HG03575 (cell line): ENCODE data around the gene ACAD8.
"Not testable (repeated sequence)": the region's sequence is repeated elsewhere in the genome, so short reads cannot be mapped to it uniquely, and the experiment has no call there.

Experiments used
- ATAC-seq: cut with Tn5 transposase; IDR thresholded peaks from one replicate; pipeline ENCODE4 v1.9.1; 2021; ENCODE audit not compliant: unreplicated experiment, insufficient number of reproducible peaks, low FRiP score; ENCODE audit errors: extremely low read depth

The ACAD8 gene

DNA sequence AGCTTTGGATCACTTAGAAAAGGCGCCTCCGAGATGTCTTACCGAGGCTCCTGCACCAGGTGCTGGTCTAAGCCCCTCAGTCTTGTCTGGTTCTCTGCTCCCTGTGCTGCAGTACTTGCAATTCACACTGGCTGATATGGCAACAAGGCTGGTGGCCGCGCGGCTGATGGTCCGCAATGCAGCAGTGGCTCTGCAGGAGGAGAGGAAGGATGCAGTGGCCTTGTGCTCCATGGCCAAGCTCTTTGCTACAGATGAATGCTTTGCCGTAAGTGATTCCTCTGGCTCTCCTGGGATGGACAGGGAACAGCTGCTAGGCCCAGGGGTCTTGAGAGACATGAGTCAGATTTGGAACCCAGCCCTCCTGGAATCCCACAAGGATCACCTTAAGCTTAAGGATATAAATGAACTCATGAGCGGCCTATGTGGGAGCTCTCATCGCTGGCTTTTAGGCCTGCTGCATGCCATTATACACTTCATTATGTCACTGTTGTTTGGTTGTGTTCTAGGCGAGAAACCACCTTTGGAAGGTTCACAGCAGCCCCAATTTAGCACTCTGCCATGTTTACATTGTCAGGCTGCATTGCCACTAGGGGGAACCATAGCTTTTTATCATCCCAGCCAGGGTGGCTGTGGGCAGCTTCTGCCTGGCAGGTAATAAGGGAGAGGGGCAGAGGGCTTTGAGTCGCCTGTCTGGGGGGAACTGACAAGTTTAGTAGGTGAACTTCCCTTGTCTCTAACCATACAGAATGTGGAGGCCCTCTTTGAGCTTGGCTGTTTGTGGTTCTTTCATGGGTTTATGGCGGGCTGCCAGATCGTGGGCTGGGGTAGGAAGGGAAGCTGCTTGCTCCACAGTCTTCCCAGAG, 8.5 kb downstream of the ACAD8 start:
- no peak for ATAC-seq

DNA sequence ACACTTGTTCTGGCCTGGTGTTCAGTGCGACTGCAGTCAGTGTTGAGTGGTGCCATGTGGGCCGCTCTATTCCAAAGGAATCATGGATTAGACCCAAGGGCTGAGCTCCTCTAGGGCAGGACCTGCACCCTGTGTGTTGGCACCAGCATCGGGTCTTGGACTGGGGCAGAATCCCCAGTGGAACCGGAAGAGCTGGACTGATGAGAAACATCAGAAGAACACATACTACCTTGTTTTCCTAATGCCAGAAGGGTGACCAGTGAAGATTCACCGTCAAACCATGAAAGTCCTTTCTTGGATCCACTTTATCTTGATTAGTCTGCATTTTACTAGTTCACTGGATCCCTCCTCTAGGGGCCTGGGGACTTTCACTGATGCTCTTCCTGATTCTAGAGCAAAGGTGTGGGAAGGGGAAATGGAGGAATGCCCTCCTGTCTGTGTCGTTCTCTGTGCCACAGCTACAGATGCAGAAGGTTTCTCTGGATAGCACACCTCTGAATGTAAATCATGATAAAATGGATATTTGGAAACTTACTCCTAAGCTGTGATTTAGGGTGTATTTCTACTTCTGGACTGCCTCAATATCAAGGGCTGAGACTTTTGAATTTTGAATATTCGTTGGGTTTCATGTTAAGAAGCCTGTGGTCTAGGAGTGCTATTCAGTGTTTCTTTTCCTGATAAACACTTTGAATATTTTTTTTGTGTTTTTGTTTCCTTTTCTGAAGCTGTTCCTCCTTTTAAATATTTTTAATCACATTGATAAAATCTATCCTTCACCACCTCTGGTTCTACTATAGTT, 11.8 kb downstream of the ACAD8 start:
- ATAC-seq: no peak

DNA sequence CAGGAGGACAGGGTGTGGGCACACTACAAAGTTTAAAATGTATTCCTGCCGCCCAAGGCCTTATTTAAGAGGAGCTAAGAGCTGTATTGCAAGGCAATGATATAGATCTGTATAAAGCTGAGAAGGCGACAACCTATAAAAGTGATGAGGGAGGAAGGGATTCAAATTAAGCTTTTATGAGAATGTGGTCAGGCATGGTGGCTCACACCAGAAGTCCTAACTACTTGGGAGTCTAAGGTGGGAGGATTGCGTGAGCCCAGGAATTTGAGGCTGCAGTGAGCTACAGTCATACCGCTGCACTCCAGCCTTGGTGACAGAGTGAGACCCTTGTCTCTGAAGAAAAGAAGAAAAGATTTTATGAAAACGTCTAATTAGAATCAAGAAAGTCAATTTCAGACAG, 13.1 kb downstream of the ACAD8 start:
- ATAC-seq: no peak

DNA sequence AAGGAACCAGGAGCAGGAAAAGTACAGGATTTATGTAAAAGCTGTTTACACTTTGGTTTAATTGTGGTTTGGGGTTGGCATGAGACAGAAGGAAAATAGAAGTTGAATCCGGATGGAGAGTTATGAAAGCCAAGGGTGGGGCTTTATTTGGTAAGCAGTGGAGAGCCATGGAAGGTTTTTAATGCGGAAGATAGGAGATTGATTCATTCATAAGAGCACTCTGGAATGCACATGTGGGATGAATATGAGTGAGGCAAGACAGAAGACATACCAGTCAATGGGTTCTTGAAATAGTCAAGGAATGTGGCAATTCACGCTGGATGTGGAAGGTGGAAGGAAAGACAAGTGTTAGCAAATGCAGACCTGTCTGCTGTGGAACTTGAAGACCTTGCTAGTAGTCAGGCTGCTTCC, 13.5 kb downstream of the ACAD8 start:
- ATAC-seq: no peak

DNA sequence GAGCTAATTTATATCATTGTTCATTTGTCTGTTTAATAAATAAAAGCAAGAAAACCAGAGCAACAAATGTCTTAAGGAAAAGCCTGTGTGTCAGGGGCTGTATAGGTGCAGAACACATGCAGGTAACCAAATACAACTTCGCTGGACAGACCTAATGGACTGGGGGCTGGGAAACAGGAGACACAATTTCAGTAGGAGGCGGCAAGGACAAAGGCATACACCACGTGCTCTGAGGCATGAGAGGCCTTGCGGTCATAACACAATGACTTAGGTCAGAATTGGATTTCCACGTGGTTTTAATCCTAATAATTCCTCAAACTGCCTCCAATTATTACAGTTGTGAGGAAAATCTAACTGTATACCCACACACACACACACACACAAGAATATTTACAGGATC, 14.1 kb downstream of the ACAD8 start:
- ATAC-seq: no peak

DNA sequence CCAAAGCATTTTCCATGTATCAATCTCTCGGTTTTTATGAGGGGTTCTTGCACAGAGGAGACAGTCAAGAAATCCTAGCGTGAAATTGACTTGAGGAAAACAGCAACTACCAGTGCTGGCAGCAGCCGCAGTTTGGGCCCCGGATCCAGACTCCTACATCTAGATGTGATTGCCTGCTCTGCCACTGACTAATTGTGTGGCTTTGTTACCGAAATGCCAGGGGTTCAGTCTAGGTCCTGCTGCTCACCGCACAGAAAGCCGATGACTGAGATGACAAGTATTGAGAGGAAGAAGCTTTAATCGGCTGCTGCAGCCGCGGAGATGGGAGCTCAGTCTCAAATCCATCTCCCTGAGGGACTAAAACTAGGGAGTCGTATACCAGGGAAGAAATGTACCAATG, 14.6 kb downstream of the ACAD8 start:
- no peak for ATAC-seq

DNA sequence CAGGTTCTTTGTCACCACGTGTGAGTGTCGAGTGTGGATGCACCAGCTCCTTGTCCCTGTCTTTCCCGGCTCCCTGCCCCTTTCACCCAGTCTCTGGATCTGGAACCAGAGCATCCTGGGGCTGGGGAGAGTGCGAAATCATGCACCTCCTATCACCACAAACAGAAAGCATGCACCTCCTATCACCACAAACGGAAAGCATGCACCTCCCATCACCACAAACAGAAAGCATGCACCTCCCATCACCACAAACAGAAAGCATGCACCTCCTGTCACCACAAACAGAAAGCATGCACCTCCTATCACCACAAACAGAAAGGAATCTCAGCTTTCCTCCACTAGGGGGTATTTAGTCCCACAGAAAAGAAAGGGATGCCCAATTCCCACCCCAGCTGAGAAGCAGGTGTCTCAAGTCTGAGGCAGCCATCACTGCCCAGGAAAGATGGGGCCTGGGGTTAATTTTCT, 16.9 kb downstream of the ACAD8 start:
- ATAC-seq: no peak

DNA sequence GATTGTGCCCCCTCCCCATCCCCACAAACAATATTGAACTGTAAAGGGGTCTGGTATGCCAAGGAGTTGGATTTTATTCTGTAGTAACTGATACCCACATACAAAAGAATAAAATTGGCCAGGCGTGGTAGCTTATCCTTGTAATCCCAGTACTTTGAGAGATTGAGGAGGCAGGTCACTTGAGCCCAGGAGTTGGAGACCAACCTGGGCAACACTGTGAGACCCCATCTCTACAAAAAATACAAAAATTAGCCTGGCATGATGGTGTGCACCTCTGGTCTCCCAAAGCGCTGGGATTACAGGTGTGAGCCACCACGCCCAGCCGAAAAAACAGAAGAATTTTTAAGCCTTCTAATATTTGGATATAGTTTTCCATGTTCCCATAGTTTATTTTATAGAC, 18.6 kb downstream of the ACAD8 start:
- no peak for ATAC-seq

DNA sequence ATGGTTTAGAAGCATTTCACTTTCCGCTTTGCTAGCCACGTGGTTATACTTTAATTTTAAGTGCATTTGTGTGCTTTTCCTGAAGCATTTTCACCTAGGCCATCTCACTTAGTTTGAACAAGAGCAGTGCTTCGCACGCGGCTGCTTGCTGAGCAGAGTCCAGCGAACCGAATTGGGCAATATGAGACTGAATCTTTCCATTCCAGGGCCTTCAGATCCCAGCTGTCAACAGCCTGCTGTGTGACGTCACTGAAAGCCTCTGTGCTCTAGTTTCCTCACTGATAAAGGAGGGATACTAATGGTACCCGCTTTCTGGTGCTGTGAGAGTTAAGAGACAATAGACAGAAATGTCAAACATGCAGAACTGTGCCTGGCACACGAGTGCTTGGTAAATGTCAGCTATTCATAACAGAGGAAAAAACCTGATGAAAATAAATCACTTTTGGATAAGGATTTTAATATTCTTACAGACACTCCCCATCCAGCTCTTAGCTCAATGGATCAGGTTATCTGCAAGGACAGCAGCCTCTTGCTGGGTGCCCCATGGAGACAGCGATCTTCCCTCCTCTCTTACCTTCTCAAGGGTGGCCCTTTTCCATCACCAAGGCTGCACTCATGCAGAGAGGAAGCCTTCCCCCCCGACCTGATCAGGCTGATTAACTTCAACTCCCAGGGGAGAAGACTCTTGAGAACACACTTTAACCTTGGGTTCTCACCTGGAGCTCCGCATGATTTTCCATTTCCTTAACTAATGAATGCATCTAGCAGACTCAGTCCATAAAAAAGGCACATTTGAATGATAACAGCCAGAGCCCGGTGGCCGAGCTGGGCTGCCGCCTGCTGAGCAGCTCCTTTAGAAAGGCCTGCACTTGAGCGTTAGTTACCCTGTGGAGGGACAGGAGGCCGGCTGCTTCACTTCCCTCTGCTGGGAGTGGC, 19.3 kb downstream of the ACAD8 start:
- no peak for ATAC-seq

DNA sequence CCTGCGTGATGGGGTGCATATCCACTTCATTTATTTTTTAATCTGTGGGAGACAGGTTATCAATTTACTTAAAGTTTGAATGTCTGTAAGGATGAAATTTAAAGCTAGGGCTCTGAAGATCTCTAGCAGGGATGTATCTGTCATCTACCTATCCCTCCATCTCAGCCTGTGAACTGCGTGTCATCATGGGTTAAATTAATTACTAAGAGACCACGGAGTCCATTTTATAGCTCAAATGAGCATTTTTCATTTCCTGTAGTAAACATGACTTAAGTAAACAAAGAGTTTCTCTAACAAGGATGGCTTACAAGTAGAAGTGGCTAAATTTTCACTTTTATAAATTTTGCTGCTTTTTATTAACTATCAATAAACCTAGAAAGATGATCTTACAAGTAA, 19.9 kb downstream of the ACAD8 start:
- no peak for ATAC-seq

DNA sequence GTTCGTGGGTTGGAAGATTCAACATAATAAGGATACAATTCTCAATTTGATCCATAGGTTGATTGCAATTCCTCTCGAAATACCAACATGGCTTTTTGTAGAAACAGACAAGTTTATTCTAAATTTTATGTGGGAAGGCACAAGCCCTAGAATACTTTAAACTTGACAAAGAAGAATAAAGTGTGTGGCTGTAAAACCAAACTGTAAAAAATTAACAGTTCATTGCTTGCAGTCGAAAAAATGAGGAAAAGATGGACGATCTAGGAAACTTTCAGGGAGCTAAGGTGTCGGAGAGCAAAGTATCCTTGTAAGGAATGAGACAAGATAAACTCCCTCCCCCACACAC, 21.8 kb downstream of the ACAD8 start:
- no peak for ATAC-seq

DNA sequence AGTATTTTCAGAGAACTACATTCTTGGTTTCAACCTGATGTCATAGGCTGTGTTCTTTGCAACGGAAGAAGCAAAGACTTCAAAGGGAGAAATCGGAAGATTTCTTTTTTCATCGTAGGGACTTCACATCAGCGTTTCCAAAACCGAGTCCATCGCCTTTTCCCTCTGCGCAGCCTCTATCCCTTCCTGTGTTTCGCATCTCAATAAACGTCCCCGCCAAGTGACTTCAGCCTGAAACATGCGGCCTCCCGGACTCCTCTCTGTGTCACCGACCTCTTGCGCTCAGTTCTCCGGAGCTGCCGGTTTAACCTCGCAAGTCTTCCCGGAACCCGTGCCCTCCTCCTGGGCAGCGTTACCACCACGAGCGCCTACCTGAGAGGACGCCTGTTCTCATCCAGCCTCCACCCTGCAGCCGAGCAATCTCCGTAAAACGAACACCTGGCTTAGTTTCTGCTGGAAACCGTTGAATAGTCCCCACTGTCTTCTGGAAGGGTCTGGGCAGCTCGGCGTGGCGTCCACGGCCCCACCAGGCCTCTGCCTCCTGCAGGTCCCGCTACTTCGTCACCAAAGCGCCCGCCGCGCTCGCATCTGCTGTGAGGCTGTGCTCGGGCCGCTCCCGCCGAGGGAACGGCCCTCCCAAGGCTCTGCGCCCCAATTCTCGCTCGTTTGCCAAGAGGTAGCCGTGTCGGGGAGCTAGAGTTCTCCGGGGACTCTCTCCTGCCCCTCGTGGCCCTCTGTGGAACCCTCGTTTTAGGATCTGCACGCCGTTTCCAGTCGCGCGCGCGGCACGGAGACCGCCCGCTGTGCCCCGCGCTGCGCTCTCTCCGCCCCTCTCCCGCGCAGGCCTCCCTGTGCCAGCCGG, 22.4 kb downstream of the ACAD8 start, which contains the start of gene GLB1L3:
TSS of gene GLB1L3 (plus strand) at position 846 of the 862 bp plus-strand sequence. CDS start 362 bp downstream, outside the sequence.
- no peak for ATAC-seq

DNA sequence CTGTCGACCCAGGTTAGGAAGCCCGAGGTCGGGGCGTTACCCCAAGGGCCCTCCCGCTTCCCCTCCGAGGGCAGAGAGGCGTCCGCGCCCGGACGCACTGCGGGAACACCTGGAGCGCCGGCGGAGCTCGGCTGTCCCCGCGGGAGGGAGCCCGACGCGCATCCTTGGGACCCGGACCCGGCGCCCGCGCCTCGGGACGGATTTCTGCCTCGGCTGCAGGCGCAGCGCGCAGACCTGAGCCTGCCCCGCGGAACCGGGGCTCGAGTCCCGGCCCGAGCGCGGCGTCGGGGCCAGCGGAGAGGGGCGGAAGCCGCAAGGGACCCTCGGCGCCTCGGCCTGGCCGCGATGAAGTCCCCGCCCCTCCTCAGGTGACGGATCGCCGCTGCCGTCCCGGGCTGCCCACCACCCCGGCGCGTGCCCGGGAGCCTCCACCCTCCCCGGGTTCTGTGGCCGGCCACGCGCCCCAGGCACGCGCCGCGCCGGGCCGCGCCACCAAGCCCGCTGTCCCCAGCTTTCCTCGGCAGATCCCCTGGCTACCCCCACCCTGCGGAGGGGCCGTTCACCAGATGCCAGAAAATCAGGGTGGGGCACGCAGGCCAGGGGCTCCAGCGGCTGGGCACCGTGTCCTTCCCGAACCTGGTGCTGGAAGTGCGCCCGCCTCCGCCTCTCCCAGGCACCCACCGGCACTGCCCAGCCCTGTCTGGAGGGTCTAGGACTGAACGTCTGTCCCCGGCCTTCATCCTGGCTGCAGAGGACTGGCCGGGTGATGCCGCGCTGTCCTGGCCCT, 23.2 kb downstream of the ACAD8 start:
- no peak for ATAC-seq

DNA sequence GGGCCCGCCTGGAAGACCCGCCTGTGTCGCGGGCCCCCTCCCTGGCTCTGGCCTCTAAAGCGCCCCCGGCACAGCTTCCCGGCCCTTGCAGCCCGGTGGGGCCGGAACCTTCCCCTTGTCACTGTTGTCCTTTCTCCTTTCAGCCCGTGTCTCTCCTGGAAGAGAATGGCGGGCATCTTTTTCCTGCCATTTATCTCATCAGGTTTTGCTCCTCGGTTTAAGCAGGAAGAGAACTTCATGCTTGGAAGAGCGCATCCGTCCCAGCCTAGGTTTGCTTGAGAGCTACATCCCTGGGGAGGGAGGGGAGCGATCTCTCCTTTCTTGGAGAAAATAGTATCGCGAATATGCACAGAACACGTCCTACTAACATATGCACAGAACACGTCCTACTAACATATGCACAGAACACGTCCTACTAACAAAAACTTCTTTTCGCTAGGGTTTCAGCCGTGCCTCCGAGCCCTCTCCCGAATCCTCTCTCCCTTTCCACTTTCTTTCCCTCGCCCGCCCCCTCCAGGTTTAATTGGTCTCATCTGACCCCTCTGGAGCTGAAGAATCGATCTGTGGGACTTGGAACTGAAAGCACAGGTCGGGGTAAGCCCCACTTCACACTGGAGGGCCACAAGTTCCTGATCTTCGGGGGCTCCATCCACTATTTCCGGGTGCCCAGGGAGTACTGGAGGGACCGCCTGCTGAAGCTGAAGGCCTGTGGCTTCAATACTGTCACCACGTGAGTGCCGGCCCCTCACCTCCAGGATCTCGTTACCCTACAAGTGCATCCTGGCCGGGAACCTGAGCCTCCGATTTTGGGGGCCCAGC, 24.0 kb downstream of the ACAD8 start:
- ATAC-seq: no peak

DNA sequence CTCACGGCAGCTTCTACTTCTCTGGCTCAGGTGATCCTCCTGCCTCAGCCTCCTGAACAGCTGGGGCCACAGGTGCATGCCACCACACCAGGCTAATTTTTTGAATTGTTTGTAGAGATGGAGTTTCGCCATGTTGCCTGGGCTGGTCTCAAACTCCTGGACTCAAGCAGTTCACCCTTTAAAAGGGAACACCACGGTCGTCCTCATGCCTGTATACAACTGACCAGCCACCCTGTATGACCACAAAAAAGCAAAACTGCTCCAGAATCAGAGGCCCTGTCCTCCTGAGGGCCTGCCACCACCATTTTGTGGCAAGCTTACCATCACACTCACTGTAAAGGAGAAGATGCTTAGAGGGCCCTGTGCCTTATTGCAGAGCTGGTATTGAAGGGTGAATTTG, 25.0 kb downstream of the ACAD8 start:
- ATAC-seq: no peak

DNA sequence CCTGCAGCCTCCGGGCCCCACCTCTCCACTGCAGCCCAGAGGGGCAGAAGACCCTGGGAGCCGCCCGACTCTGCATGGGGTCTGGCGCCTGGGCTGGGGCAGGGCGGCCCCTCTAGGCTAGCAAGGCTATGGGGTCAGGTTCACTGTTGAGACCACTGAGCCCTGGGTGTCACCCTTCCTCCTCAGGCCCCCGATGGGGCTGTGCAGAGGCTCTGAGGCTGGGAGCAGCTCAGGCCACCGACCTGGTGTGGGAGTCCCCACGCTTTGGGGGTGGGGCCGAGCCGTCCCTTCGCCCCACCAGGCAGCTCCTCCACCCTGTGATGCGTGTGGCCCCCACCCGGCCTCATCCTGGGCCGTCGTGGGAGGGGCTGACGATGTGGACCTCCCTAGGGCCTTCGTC, 28.3 kb downstream of the ACAD8 start:
- ATAC-seq: not testable (repeated sequence)
